Choroid plexus epithelial cell (primary cell): ENCODE measurements around the gene RHBDL2.
A peak's percentile ranks its signal among the peaks of the same experiment; 100 is the strongest.

Source experiments
- DNase-seq: peaks from one replicate; pipeline ENCODE4 v3.0.0-alpha.2; 2010; ENCODE audit warnings: low read depth
- H3K4me3 ChIP-seq: 2 replicates; pipeline ENCODE4 v1.5.1; 2011; ENCODE audit warnings: low read depth, mild to moderate bottlenecking, control low read depth, low read length, moderate library complexity
- CTCF ChIP-seq: conservative IDR thresholded peaks from 2 replicates; pipeline ENCODE4 v1.5.1; 2011; ENCODE audit warnings: low read depth, mild to moderate bottlenecking, control low read depth, inconsistent platforms, low read length, moderate library complexity

Gene RHBDL2

GRCh38 chr1:38899560-38899959 lies 42.1 kb downstream of the RHBDL2 start:
- TF ChIP-seq CTCF: no peak
- DNase-seq: no peak
- H3K4me3 ChIP-seq: no peak overlapping the region

- DNase-seq: no peak
- TF ChIP-seq CTCF: no peak
- H3K4me3 ChIP-seq: no peak overlapping the region
Observed at GRCh38 chr1:38898653-38899230, 42.9 kb downstream of the RHBDL2 start.

GRCh38 chr1:38896169-38896568 lies 45.5 kb downstream of the RHBDL2 start:
- no peak for TF ChIP-seq CTCF
- H3K4me3 ChIP-seq: no peak overlapping the region
- DNase-seq: no peak

GRCh38 chr1:38892976-38893375 lies 48.7 kb downstream of the RHBDL2 start:
- TF ChIP-seq CTCF: no peak
- no peak for DNase-seq
- H3K4me3 ChIP-seq: no peak overlapping the region

- H3K4me3 ChIP-seq: no peak overlapping the region
- peak; percentile 22 for TF ChIP-seq CTCF
- DNase-seq: peak; percentile 14
Observed at GRCh38 chr1:38891753-38892152, 49.9 kb downstream of the RHBDL2 start.

GRCh38 chr1:38889589-38889988 lies 52.0 kb downstream of the RHBDL2 start:
- DNase-seq: no peak
- no peak overlapping the region for H3K4me3 ChIP-seq
- no peak for TF ChIP-seq CTCF
